Endothelial cell (in vitro differentiated cells): ENCODE data around the gene ZNF420. TPM values are rescaled to one million over a fixed set of nuclear protein-coding genes. Genes with fewer than 3 reads are reported as not detected.
"Not testable (repeated sequence)": the region's sequence is repeated elsewhere in the genome, so short reads cannot be mapped to it uniquely, and the experiment has no call there.

Source experiments
- DNase-seq: peaks from one replicate; pipeline ENCODE4 v3.0.0; 2021; ENCODE audit warnings: low spot score
- H3K27ac Mint-ChIP-seq: one replicate; pipeline ENCODE4 v1.8.0; 2021; ENCODE audit warnings: mixed read lengths, inconsistent platforms; ENCODE audit not compliant: unreplicated experiment
- H3K27me3 Mint-ChIP-seq: one replicate; pipeline ENCODE4 v1.8.0; 2021; ENCODE audit warnings: mild to moderate bottlenecking, moderate library complexity, mixed read lengths, inconsistent platforms; ENCODE audit not compliant: unreplicated experiment
- H3K36me3 Mint-ChIP-seq: one replicate; pipeline ENCODE4 v1.8.0; 2021; ENCODE audit warnings: mild to moderate bottlenecking, low read depth, mixed read lengths, inconsistent platforms; ENCODE audit not compliant: unreplicated experiment
- H3K4me1 Mint-ChIP-seq: one replicate; pipeline ENCODE4 v1.8.0; 2021; ENCODE audit warnings: mild to moderate bottlenecking, mixed read lengths, inconsistent platforms; ENCODE audit not compliant: unreplicated experiment
- H3K4me3 Mint-ChIP-seq: one replicate; pipeline ENCODE4 v1.8.0; 2021; ENCODE audit warnings: mild to moderate bottlenecking, mixed read lengths, inconsistent platforms; ENCODE audit not compliant: unreplicated experiment
- H3K9me3 Mint-ChIP-seq: one replicate; pipeline ENCODE4 v1.8.0; 2021; ENCODE audit warnings: mixed read lengths, inconsistent platforms; ENCODE audit not compliant: unreplicated experiment
- total RNA-seq: library from RNA; stranded (reverse); fragmentation: NEBNext Ultra II Directional; extraction: Animal tissue kit (Norgen Biotek cat#: 25700); gene quantifications from one replicate; pipeline ENCODE4 v1.2.1, GENCODE V29; 2021; ENCODE audit not compliant: unreplicated experiment
- TF ChIP-seq, protein P1 (sequence below): fragments of 200-600 bp; sonication (generic); IDR thresholded peaks from one replicate; pipeline ENCODE4 v1.5.0; 2021; ENCODE audit warnings: antibody characterized with exemption; ENCODE audit not compliant: unreplicated experiment

The ZNF420 gene
- total RNA-seq, 1 donor from 2014 or later, result 13.1 TPM

DNA sequence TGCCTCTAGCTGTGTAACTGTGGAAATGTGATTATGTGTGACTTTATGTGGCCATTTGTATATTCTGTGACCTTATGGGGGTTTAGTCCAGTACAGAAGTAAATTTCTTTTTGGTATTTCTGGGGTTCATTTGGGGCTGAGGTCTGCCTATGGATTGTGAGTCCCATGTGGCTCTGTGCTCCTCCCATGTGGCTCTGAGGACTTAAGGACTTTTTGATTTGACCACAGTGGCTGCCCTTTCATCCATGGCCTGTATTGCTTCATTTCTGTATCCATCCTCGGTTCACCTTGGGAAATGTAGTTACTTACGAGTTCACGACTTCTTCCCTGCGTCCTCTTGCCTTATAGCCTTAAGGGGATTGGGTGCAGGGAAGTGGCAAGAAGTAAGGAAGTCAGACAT, 1.0 kb downstream of the ZNF420 start:
- peaks cover 11% of the 10 kb centered on the region for H3K27me3 Mint-ChIP-seq
- H3K36me3 Mint-ChIP-seq, result peaks cover 39% of the 10 kb centered on the region
- no peak overlapping the region for H3K27ac Mint-ChIP-seq
- peaks cover 27% of the 10 kb centered on the region for H3K9me3 Mint-ChIP-seq
- DNase-seq, result no peak
- peak overlapping the region; percentile 98 for H3K4me3 Mint-ChIP-seq
- TF ChIP-seq, protein P1, sequence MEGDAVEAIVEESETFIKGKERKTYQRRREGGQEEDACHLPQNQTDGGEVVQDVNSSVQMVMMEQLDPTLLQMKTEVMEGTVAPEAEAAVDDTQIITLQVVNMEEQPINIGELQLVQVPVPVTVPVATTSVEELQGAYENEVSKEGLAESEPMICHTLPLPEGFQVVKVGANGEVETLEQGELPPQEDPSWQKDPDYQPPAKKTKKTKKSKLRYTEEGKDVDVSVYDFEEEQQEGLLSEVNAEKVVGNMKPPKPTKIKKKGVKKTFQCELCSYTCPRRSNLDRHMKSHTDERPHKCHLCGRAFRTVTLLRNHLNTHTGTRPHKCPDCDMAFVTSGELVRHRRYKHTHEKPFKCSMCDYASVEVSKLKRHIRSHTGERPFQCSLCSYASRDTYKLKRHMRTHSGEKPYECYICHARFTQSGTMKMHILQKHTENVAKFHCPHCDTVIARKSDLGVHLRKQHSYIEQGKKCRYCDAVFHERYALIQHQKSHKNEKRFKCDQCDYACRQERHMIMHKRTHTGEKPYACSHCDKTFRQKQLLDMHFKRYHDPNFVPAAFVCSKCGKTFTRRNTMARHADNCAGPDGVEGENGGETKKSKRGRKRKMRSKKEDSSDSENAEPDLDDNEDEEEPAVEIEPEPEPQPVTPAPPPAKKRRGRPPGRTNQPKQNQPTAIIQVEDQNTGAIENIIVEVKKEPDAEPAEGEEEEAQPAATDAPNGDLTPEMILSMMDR, result no peak
- H3K4me1 Mint-ChIP-seq, result peaks cover 16% of the 10 kb centered on the region

DNA sequence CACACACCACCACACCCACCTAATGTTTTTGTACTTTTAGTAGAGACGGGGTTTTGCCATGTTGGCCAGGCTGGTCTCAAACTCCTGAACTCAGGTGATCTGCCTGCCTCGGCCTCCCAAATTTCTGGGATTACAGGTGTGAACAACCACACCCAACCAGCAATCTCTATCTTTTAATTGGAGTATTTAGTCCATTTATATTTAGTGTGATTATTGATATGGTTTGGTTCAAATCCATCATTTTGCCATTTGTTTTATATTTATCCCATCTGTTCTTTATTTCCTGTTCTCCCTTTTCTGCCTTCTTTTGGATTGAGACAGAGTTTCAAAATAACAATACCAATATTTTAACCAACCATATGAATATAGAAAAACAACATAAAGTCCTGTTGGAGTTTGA, 4.1 kb downstream of the ZNF420 start:
- H3K4me1 Mint-ChIP-seq, result peaks cover 16% of the 10 kb centered on the region
- peaks cover 11% of the 10 kb centered on the region for H3K27me3 Mint-ChIP-seq
- DNase-seq, result no peak
- peaks cover 49% of the 10 kb centered on the region for H3K36me3 Mint-ChIP-seq
- TF ChIP-seq, protein P1, result no peak
- peak overlapping the region; percentile 70 for H3K4me3 Mint-ChIP-seq
- H3K27ac Mint-ChIP-seq, result no peak overlapping the region
- peaks cover 27% of the 10 kb centered on the region for H3K9me3 Mint-ChIP-seq

DNA sequence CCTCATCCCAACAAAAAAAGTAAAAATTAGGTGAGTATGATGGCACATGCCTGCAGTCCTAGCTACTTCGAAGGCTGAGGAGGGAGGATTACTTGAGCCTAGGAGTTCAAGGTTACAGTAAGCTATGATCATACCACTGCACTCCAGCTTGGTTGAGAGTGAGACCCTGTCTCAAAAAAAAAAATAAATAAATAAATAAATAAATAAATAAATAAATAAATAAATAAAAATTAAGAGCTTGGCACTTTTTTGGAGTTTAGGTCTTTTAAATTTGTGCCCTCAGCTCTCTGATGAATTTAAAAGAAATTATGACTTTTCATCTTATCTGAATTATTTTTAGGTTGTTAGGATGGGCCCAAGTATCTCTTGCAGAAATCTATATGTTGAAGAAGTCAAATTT, 8.9 kb downstream of the ZNF420 start:
- Mint-ChIP-seq H3K9me3 (peaks cover 9% of the 10 kb centered on the region), H3K36me3 (peaks cover 59% of the 10 kb centered on the region), H3K4me1 (no peaks in the 10 kb centered on the region)

DNA sequence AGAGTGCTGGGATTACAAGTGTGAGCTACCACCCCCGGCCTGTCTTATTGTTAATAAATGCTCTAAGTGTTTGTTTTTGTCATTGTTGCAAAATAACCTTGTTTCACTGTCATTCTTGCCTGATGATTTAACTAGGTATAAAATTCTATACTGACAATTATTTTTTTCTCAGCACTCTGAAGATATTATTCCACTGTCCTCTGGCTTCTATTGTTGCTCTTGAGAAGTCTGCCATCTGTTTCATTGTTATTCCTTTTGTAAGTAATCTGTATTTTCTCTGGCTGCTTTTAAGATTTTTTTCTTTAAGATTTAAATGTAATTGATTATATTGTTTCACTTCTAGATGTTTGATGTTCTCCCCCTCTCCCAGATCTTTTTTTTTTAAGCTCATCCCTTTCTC, 17.6 kb downstream of the ZNF420 start:
- Mint-ChIP-seq H3K27ac (no peak overlapping the region), H3K36me3 (peaks cover 89% of the 10 kb centered on the region), H3K4me3 (peak overlapping the region; percentile 34), H3K9me3 (peaks cover 34% of the 10 kb centered on the region), H3K27me3 (peaks cover 3% of the 10 kb centered on the region), H3K4me1 (no peaks in the 10 kb centered on the region)
- TF ChIP-seq, protein P1, result no peak
- DNase-seq, result no peak

More for the DNA sequence above, 8.9 kb downstream of the ZNF420 start:
- Mint-ChIP-seq H3K27ac (no peak overlapping the region), H3K27me3 (no peaks in the 10 kb centered on the region), H3K4me3 (no peak overlapping the region)
- DNase-seq, result no peak
- TF ChIP-seq, protein P1, result no peak

DNA sequence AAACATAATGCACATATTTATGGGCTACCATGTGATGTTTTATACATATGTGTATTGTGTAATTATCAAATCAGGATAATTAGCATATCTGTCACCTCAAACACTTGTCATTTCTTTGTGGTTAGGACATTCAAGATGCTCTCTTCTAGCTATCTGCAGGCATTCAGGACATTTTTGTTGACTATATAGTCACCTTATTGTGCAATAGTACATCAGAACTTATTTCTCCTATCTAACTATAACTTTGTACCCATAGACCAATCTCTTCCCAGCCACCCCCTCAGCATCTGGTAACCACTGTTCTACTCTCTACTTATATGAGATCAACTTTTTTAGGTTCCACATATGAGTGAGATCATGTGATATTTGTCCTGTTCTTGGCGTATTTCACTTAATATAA, 20.3 kb downstream of the ZNF420 start:
- peaks cover 3% of the 10 kb centered on the region for H3K27me3 Mint-ChIP-seq
- H3K36me3 Mint-ChIP-seq, result peaks cover 87% of the 10 kb centered on the region
- TF ChIP-seq, protein P1, result no peak
- H3K4me3 Mint-ChIP-seq, result peak overlapping the region; percentile 32
- peaks cover 44% of the 10 kb centered on the region for H3K9me3 Mint-ChIP-seq
- no peak for DNase-seq
- H3K27ac Mint-ChIP-seq, result no peak overlapping the region
- no peaks in the 10 kb centered on the region for H3K4me1 Mint-ChIP-seq

DNA sequence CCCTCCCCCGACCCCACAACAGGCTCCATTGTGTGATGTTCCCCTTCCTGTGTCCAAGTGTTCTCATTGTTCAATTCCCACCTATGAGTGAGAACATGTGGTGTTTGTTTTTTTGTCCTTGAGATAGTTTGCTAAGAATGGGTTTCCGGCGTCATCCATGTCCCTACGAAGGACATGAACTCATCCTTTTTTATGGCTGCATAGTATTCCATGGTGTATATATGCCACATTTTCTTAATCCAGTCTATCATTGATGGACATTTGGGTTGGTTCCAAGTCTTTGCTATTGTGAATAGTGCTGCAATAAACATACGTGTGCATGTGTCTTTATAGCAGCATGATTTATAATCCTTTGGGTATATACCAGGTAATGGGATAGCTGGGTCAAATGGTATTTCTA, 25.9 kb downstream of the ZNF420 start:
- not testable (repeated sequence) for H3K27ac Mint-ChIP-seq, H3K4me1 Mint-ChIP-seq, H3K4me3 Mint-ChIP-seq, H3K27me3 Mint-ChIP-seq, DNase-seq
- Mint-ChIP-seq H3K9me3 (peaks cover 42% of the 10 kb centered on the region), H3K36me3 (peaks cover 84% of the 10 kb centered on the region)
